ENCODE data around the gene KDM4D. TPM values are rescaled to one million over a fixed set of nuclear protein-coding genes. Genes with fewer than 3 reads are reported as not detected.
A peak's percentile ranks its signal among the peaks of the same experiment; 100 is the strongest.

Gene KDM4D
- total RNA-seq, 1 experiment from 2014 or later = 2.4 TPM

- TF ChIP-seq, protein P1, sequence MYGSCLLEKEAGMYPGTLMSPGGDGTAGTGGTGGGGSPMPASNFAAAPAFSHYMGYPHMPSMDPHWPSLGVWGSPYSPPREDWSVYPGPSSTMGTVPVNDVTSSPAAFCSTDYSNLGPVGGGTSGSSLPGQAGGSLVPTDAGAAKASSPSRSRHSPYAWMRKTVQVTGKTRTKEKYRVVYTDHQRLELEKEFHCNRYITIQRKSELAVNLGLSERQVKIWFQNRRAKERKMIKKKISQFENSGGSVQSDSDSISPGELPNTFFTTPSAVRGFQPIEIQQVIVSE (CRISPR knock-in tag; IDR thresholded peaks at IDR 0.05; ENCODE audit: borderline replicate concordance) = no peak
- TF ChIP-seq ZBTB21 (CRISPR knock-in tag; IDR thresholded peaks at IDR 0.05; ENCODE audit: borderline replicate concordance) (no peak), ZNF138 (CRISPR knock-in tag; conservative IDR thresholded peaks at IDR 0.05) (no peak), IRF1 (CRISPR knock-in tag; IDR thresholded peaks at IDR 0.05) (no peak), ZNF263 (CRISPR knock-in tag; IDR thresholded peaks at IDR 0.05; ENCODE audit: low read depth) (no peak), ATF1 (CRISPR knock-in tag; IDR thresholded peaks at IDR 0.05) (no peak), ZNF416 (CRISPR knock-in tag; IDR thresholded peaks at IDR 0.05) (no peak), ZSCAN18 (CRISPR knock-in tag; IDR thresholded peaks at IDR 0.05) (no peak), ELF4 (CRISPR knock-in tag; IDR thresholded peaks at IDR 0.05; ENCODE audit: low read depth) (no peak), IRF2 (CRISPR knock-in tag; IDR thresholded peaks at IDR 0.05; ENCODE audit: borderline replicate concordance, low read depth) (no peak), NFE2L1 (CRISPR knock-in tag; IDR thresholded peaks at IDR 0.05) (0 out of 2 replicates have a peak, but pooled peaks have one; percentile 24), E2F5 (CRISPR knock-in tag; IDR thresholded peaks at IDR 0.05) (no peak), RORB (CRISPR knock-in tag; IDR thresholded peaks at IDR 0.05) (no peak), CREM (CRISPR knock-in tag; IDR thresholded peaks at IDR 0.05) (peak; percentile 71), TEAD1 (CRISPR knock-in tag; IDR thresholded peaks at IDR 0.05) (peak; percentile 31; the same call in 1 of the 2 replicates), JUN (CRISPR knock-in tag; IDR thresholded peaks at IDR 0.05) (no peak), NR2C2 (CRISPR knock-in tag; IDR thresholded peaks at IDR 0.05) (peak; percentile 98), ATF3 (CRISPR knock-in tag; conservative IDR thresholded peaks at IDR 0.05) (no peak), AFF4 (CRISPR knock-in tag; IDR thresholded peaks at IDR 0.05; ENCODE audit: borderline replicate concordance) (no peak), ATF6 (CRISPR knock-in tag; IDR thresholded peaks at IDR 0.05) (no peak)
- TF ChIP-seq, protein P2, sequence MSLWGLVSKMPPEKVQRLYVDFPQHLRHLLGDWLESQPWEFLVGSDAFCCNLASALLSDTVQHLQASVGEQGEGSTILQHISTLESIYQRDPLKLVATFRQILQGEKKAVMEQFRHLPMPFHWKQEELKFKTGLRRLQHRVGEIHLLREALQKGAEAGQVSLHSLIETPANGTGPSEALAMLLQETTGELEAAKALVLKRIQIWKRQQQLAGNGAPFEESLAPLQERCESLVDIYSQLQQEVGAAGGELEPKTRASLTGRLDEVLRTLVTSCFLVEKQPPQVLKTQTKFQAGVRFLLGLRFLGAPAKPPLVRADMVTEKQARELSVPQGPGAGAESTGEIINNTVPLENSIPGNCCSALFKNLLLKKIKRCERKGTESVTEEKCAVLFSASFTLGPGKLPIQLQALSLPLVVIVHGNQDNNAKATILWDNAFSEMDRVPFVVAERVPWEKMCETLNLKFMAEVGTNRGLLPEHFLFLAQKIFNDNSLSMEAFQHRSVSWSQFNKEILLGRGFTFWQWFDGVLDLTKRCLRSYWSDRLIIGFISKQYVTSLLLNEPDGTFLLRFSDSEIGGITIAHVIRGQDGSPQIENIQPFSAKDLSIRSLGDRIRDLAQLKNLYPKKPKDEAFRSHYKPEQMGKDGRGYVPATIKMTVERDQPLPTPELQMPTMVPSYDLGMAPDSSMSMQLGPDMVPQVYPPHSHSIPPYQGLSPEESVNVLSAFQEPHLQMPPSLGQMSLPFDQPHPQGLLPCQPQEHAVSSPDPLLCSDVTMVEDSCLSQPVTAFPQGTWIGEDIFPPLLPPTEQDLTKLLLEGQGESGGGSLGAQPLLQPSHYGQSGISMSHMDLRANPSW (CRISPR knock-in tag; conservative IDR thresholded peaks at IDR 0.05; ENCODE audit: low read depth) = no peak
- TF ChIP-seq, protein P3, sequence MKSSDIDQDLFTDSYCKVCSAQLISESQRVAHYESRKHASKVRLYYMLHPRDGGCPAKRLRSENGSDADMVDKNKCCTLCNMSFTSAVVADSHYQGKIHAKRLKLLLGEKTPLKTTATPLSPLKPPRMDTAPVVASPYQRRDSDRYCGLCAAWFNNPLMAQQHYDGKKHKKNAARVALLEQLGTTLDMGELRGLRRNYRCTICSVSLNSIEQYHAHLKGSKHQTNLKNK (CRISPR knock-in tag; IDR thresholded peaks at IDR 0.05) = no peak
- TF ChIP-seq, protein P4, sequence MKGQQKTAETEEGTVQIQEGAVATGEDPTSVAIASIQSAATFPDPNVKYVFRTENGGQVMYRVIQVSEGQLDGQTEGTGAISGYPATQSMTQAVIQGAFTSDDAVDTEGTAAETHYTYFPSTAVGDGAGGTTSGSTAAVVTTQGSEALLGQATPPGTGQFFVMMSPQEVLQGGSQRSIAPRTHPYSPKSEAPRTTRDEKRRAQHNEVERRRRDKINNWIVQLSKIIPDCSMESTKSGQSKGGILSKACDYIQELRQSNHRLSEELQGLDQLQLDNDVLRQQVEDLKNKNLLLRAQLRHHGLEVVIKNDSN (CRISPR knock-in tag; IDR thresholded peaks at IDR 0.05) = no peak
Observed at GRCh38 chr11:94973099-94973968, at the start of gene KDM4D, which contains the start of gene CWC15 (continued).
